GM21526 (cell line): ENCODE data around the gene RCAN2.

Source experiments
- ATAC-seq: cut with Tn5 transposase; IDR thresholded peaks from one replicate; pipeline ENCODE4 v1.9.1; 2021; ENCODE audit warnings: moderate library complexity; ENCODE audit not compliant: unreplicated experiment, low FRiP score

RCAN2 gene

DNA sequence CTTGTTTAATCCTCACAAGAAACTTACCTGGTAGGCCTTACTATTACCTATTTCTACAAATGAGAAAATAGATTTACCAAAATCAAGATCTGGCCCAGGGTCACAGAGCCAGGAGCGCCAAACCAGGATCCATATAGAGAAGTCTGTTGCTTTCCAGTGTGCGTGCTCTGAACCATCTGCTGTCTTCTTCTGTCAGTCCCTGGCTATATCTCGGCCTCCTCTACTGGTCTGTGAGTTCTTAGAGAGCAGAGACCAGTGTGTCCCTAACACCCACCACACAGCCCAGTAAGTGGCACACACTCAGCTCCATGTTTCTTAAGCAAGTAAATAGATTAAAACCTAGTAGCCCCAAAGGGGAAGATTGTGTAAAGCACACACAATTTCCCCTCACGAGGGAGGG is 301.5 kb downstream of the RCAN2 start:
- ATAC-seq, result no peak

DNA sequence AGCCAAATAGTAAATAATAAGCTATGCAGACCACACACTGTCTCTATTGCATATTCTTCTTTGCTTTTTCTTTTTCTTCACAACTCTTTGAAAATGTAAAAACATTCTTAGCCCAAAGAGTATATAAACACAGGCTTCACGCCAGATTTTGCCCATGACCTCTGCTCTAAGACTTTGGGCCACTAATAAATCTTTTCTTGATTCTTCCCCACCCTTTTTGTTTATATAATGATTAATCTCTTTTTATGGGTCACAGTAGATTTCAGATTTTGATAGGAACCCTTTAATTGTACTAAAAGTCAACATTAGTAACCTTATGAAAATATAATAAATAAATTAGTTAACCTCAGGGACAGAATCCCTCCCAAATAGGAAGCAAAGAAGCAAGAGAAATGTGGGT is 304.7 kb downstream of the RCAN2 start:
- ATAC-seq, result no peak

GRCh38 chr6:46184114-46184513 is 307.1 kb downstream of the RCAN2 start:
- no peak for ATAC-seq

DNA sequence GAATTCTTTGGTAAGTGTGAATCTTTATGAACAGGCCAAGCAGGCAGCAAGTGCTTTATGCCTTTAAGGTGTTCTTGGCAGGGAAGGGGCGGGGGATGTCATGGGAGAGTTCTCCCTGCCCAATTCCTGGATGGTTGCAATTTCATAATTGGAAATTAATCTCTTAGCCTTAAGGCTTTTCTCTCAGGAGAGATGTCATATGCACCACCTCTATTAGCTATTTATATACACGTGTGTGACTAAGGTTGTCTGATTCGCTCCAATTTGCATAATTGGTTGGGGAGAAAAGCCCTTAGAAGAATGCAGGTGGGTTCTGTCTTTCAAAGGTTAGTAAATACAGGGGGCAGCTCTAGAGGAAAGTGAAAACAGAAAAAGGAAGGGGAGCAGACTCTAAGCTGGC is 315.3 kb downstream of the RCAN2 start:
- peak; percentile 54 for ATAC-seq

DNA sequence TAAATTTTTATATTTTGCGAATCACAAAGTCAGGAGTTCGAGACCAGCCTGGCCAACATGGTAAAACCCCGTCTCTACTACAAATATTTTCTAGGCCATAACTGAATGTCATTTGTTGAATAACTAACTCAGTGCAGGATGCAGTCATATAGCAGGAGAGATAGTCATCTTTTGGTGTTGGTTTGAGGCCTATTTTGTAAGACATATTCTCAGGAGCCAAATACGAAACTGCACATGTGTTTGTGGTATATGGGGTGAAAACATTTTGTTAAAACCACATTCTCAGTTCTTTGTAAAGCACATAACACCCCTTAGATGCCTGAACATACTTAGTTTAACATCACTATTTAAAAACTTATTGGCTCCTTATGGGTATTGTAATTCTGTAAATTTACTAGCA is 315.8 kb downstream of the RCAN2 start:
- peak; percentile 80 for ATAC-seq

DNA sequence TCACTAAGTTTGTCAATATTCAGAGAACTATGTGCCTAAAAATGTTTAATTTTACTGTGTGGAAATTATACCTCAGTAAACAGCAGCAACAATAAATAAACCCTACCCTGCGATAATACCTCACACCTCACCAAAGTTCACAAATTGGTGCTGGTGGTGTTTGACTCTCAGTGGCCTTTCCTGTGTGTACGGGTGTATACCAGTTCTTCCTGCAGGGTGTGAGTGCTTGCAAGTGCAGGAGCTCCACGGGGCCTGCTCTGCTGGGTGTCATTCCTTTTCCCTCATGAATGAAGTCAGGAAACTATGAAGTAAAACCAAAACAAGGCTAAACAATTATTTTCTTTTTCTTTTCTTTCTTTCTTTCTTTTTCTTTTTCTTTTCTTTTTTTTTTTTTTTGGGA is 316.3 kb downstream of the RCAN2 start:
- ATAC-seq, result no peak

DNA sequence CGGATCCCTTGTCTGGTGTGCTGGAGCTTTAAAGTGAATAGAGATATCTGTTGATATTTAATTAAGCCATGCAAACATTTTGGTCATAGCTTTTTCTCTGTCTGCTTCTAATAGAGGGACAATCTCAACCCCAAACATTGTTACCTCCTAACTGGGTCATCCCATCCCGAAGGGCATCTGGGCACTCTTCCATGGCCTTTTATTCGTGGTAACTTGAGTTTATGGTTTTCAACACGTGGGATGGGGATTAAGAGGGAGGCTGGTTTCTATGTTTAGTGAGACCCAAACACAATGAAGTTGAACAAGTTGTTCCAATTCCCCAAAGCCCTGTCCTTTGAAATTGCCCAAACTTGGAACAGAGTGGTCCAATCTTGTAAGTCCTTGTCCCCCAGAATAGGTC is 319.1 kb downstream of the RCAN2 start:
- ATAC-seq, result no peak
